ENCODE measurements around the gene AQP4. TPM values are rescaled to one million over a fixed set of nuclear protein-coding genes. Genes with fewer than 3 reads are reported as not detected.

AQP4 gene
- not detected for total RNA-seq

- no peak for DNase-seq
These were observed at the start of gene AQP4 for GRCh38 chr18:26865557-26865956. AQP4 (minus strand) TSS chr18:26865707; CDS start chr18:26865689, 18 bp downstream.

DNA sequence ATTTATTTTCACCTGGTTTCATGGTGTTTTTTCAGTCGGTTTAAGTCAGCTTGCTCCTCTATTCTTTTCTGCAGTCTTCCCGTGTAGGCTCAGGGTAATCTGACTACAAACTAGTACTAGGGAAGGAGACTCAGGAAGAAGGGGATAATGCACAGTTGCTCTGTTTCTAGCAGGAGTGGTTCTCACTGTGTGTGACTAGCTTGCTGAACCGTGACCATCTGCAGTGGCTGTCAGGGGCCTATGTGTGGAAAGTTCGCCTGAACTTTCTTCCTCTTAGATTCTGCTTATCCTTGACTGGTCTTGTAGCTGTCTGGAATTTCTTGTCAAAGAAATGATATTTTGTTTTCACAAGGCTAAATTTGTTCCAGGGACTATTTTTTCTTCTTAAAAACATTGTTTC lies 46.3 kb upstream of the AQP4 start:
- no peak for DNase-seq

DNA sequence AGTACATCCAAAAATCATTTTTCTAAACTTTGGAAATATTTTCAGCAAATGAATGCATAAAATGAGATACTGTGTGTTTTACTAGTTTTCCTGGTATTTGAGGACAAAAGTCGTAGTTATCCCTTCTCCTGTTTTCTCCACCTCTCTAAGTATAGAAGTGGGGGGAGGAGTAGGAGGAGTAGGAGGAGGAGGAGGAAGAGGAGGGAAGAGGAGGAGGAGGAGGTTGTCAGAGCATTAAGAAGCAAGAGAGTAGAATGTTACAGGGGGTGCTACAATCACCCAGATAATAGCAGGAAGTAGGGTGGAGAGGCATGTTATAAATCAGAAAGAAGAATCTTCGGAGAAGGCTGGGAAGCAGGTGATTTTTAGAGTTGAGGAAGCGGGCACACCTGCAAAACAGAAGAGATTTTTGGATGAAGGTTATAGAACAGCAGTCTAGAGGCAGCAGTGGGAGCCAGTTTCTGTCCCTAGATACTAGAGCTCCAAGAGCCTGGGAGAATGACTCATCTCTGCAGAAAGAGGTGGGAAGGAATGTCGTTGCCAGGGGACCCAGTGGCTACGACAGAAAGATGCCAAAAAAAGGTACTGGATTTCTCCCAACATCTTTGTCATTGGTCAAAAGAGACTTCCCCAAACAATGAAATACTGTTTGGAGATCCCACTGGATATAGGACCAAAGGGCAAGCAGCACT lies 44.2 kb upstream of the AQP4 start:
- DNase-seq: no peak

DNA sequence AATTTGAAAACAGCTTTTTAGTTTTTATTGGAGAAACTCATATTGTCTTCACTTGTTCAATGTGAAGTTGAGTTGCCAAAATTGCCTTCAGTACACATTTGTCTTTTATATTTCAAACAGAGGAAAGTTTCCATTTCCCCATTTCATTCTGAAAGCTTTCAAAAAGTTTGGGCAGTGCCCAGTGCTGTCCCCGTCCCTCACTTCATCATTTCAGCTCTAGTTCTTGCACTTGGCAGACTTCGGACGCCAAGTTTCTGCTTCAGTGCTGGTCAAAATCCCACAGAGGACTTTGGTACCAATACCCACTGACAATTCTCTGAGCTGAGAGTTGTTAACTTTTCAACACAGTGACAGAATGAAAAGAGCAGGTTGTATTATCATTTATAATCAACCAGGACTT lies 43.4 kb upstream of the AQP4 start:
- DNase-seq: no peak

- DNase-seq: no peak
These were observed 36.8 kb upstream of the AQP4 start for GRCh38 chr18:26902291-26902690.

- no peak for DNase-seq
These were observed 35.5 kb upstream of the AQP4 start for GRCh38 chr18:26901020-26901419.

- no peak for DNase-seq
These were observed 28.9 kb upstream of the AQP4 start for GRCh38 chr18:26894426-26894825.

DNA sequence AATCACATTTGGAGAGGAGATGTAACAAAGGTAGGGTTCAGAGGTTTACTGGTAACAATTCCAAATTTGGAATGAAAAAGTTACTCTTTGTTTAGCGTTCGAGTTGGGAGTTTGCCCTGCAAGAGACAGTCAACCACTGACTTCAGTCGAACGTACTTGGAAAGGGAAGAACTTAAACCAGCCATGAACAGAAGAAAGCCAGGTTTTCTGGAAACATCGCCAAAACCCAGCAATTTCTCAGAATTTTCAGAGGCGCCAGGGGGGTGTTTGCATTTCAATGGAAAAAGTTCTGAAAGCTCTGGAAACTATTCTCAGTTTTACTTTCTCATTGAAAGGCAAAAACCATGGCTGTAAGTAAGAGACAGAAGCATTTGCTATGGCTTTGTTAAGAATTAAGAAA lies 28.5 kb upstream of the AQP4 start:
- DNase-seq: no peak

DNA sequence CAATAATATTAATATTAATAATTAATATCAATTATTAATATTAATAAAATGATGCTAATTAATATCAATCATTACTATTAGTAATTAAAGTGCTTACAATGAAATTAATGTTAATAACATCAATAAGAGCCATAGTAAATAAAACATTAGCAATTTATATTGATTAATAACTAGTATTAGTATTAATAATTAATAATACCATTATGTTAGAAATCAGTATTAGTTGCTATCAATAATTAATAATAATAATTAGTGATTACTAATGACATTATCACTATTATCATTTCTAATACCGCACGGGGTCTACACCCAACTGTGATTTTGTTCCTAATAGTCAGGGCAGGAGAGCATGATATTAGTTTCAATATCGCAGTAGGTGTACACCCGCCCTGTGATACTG lies 22.8 kb upstream of the AQP4 start:
- no peak for DNase-seq

- DNase-seq: no peak
These were observed 9.6 kb upstream of the AQP4 start for GRCh38 chr18:26875040-26875654.

DNA sequence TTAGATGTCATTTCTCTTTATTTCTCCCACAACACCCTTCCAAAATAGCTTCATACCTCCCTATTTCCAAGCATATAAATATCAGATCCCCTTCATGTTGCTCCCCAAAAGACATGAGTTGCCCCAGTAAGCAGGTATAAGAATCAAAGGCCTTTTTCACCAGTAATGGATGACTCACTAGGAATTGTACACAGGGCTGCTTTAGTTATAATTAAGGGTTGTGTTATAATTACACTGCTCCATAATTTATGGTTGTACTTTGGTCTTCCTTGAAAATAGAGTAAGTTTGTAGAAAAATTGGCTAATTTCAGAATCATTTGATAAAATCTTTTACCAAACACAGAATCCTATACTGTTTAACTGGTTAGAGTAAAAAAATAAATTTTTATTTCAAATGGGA lies 8.8 kb upstream of the AQP4 start:
- DNase-seq: no peak

GRCh38 chr18:26869640-26870039 lies 4.1 kb upstream of the AQP4 start:
- DNase-seq: no peak

- DNase-seq: no peak
These were observed 3.6 kb upstream of the AQP4 start for GRCh38 chr18:26868968-26869586.

- DNase-seq: no peak
These were observed 2.0 kb upstream of the AQP4 start for GRCh38 chr18:26867471-26867870.

DNA sequence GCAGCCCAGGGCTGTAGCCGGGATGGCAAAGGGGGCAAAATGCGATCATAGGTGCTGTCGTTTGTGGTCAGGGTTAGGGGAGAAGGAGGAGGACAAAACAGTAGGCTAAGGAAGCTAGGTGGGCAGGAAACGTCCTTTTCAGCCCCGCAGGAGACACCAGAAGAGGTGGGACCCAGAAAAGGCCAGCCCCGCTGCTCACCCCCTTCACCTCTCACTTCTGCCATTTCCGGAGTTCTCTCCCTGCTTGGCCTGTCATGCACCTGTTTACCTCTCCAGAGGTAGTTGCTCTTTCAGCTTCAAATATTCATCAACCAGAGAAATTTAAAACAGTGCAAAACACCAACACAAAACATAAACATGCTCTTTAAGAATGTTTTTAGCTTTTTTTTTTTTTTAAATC lies 849 bp downstream of the AQP4 start:
- no peak for DNase-seq

DNA sequence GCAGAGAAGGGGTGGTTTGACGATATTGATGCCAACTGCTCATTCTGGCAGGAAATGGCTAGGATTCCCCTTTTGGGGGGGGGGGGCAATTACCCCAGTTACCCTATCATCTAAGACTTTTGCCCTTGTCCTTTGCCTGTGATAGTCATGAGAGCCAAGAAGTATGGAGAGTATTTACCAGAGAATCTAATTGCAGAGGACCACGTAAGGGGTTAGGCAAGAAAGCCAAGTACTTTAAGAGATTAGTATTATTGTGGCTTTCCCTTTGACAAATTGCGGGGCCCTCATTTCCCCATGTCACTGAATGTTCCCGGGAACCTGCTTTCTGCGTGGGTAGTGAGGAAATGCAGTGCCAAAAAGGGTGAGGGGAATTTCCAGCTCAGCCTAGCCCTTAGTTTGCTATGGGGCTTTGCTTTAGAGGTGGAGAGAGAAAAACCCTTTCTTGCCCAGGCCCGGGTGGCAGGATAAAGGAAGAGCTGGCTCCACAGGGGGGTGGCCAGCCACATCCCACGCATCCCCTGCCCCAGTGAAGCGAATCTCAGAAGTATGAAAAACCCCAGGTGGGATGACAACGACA lies 1.5 kb downstream of the AQP4 start:
- no peak for DNase-seq

GRCh38 chr18:26863122-26863879 lies 2.2 kb downstream of the AQP4 start:
- DNase-seq: no peak

DNA sequence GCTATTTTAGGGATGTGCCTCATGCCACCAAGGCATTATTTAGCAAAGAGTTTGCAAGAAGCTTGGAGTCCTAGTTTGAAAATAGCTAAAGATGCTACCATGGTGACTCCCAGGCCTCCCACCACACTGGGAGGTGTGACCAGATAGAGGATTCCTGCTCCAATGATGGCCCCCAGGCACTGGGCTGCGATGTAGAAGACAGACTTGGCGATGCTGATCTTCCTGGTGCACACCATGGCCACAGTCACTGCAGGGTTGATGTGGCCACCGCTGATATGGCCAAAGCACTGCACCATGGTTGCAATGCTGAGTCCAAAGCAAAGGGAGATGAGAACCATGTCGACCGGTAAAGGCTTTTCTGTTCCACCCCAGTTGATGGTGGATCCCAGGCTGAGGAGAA lies 3.4 kb downstream of the AQP4 start:
- DNase-seq: no peak

- no peak for DNase-seq
These were observed 11.1 kb downstream of the AQP4 start for GRCh38 chr18:26854292-26854881.

DNA sequence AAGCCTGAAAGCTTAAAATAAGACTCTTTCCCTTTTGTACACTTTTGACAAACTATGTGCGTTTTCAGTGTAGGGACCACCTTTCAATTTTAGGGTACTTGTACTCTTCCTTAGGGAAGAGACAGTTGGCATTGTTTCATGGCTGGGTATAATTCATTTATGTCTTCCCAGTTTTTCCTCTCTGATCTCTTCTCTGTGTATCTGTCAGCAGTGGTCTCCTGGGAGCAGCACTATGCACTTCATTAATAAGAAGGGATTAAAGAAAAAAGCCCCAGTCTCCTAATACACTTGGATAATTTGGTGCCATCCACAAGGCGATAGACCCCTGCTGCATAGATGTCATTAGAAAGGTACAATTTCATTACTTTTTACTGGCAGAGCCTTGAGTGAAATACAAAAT lies 12.1 kb downstream of the AQP4 start:
- DNase-seq: no peak

GRCh38 chr18:26843760-26844159 lies 21.7 kb downstream of the AQP4 start:
- no peak for DNase-seq

DNA sequence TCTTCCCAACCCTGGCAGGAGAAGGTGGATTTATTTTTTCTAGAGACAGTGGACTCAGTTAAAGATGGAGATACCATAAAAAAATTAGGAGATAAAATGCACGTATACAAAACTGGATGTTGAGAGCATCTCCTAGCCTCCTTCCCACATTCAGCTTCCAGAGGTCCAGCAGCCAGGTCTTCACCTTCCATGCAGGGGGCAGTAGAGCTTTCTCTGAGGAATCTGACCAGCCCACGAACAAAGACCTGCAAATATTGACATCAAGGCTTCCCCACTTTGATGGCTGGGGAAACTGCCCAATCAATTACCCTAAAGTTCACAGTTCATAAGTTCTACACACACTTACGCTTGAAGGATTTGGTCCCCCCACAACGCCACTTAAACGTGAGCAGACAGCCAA lies 24.5 kb downstream of the AQP4 start:
- no peak for DNase-seq

- DNase-seq: no peak
These were observed 25.9 kb downstream of the AQP4 start for GRCh38 chr18:26839609-26840008.
